ENCODE measurements around the gene SMC1B. TPM values are rescaled to one million over a fixed set of nuclear protein-coding genes. Genes with fewer than 3 reads are reported as not detected.
A peak's percentile ranks its signal among the peaks of the same experiment; 100 is the strongest.

The SMC1B gene
- total RNA-seq, 3 donors from 2014 or later, result not detected

GRCh38 chr22:45321827-45322226 is 91.6 kb downstream of the SMC1B start:
- no peak overlapping the region for H3K27ac ChIP-seq
- no peaks in the 10 kb centered on the region for H3K36me3 ChIP-seq
- intact Hi-C loops (cut with DNase I; ENCODE audit: low total_unique reads), result no loop called here
- H3K27me3 ChIP-seq, result no peaks in the 10 kb centered on the region
- no peak overlapping the region for H3K4me3 ChIP-seq
- H3K9me3 ChIP-seq, result no peaks in the 10 kb centered on the region
- TF ChIP-seq POLR2AphosphoS5 (IDR thresholded peaks at IDR 0.05) (no peak), CTCF (IDR thresholded peaks at IDR 0.05) (no peak), POLR2A (IDR thresholded peaks at IDR 0.05) (no peak)
- peaks cover 0 to 7% of the 10 kb centered on the region in 2 donors for H3K4me1 ChIP-seq
- no peak for DNase-seq (ENCODE audit: low spot score in 2 of 2)

GRCh38 chr22:45320357-45320976 is 92.9 kb downstream of the SMC1B start:
- no peaks in the 10 kb centered on the region for H3K36me3 ChIP-seq
- no peak overlapping the region for H3K4me3 ChIP-seq
- no peaks in the 10 kb centered on the region for H3K9me3 ChIP-seq
- intact Hi-C loops (cut with DNase I; ENCODE audit: low total_unique reads), result no loop called here
- TF ChIP-seq CTCF (IDR thresholded peaks at IDR 0.05) (no peak), POLR2AphosphoS5 (IDR thresholded peaks at IDR 0.05) (no peak), POLR2A (IDR thresholded peaks at IDR 0.05) (no peak)
- H3K4me1 ChIP-seq, result peaks cover 0 to 7% of the 10 kb centered on the region in 2 donors
- no peak for DNase-seq (ENCODE audit: low spot score in 2 of 2)
- H3K27me3 ChIP-seq, result no peaks in the 10 kb centered on the region
- H3K27ac ChIP-seq, result no peak overlapping the region

- peaks cover 0 to 7% of the 10 kb centered on the region in 2 donors for H3K4me1 ChIP-seq
- H3K27ac ChIP-seq, result peak overlapping the region; percentile 55 to 92
- intact Hi-C loops (cut with DNase I; ENCODE audit: low total_unique reads), result loop anchor here (5.0 kb wide), 1 partner anchor 1897 kb away; no protein-coding TSS in a partner anchor
- TF ChIP-seq POLR2AphosphoS5 (IDR thresholded peaks at IDR 0.05) (no peak), POLR2A (IDR thresholded peaks at IDR 0.05) (no peak), CTCF (IDR thresholded peaks at IDR 0.05) (no peak)
- no peaks in the 10 kb centered on the region for H3K27me3 ChIP-seq
- no peak for DNase-seq (ENCODE audit: low spot score in 2 of 2)
- H3K36me3 ChIP-seq, result no peaks in the 10 kb centered on the region
- H3K4me3 ChIP-seq, result no peak overlapping the region
- H3K9me3 ChIP-seq, result no peaks in the 10 kb centered on the region
These were observed 94.1 kb downstream of the SMC1B start for GRCh38 chr22:45319324-45319685.

GRCh38 chr22:45318558-45319323 is 94.7 kb downstream of the SMC1B start:
- TF ChIP-seq POLR2A (IDR thresholded peaks at IDR 0.05), result no peak
- TF ChIP-seq POLR2AphosphoS5 (IDR thresholded peaks at IDR 0.05), result no peak
- peak overlapping the region; percentile 76 to 92 for H3K27ac ChIP-seq
- intact Hi-C loops (cut with DNase I; ENCODE audit: low total_unique reads), result loop anchor here (5.0 kb wide), 1 partner anchor 1896 kb away; no protein-coding TSS in a partner anchor
- no peaks in the 10 kb centered on the region for H3K9me3 ChIP-seq
- peak overlapping the region in 1 of 3 donors; percentile 39 for H3K4me3 ChIP-seq
- H3K36me3 ChIP-seq, result no peaks in the 10 kb centered on the region
- DNase-seq (ENCODE audit: low spot score in 2 of 2), result no peak
- no peaks in the 10 kb centered on the region for H3K27me3 ChIP-seq
- peaks cover 0 to 7% of the 10 kb centered on the region in 2 donors for H3K4me1 ChIP-seq

- H3K36me3 ChIP-seq, result no peaks in the 10 kb centered on the region
- intact Hi-C loops (cut with DNase I; ENCODE audit: low total_unique reads), result loop anchor here (5.0 kb wide), 1 partner anchor 1896 kb away; no protein-coding TSS in a partner anchor
- no peaks in the 10 kb centered on the region for H3K27me3 ChIP-seq
- peak overlapping the region in 2 of 3 donors; percentile 0 to 39 for H3K4me3 ChIP-seq
- H3K27ac ChIP-seq, result peak overlapping the region; percentile 76 to 92
- peaks cover 0 to 7% of the 10 kb centered on the region in 2 donors for H3K4me1 ChIP-seq
- no peaks in the 10 kb centered on the region for H3K9me3 ChIP-seq
- peak; percentile 69 to 71 for DNase-seq (ENCODE audit: low spot score in 2 of 2)
- TF ChIP-seq POLR2AphosphoS5 (IDR thresholded peaks at IDR 0.05) (no peak), CTCF (IDR thresholded peaks at IDR 0.05) (no peak), POLR2A (IDR thresholded peaks at IDR 0.05) (no peak)
These were observed 95.2 kb downstream of the SMC1B start for GRCh38 chr22:45318168-45318557.

Data from breast epithelium (tissue), 4 donors.